PC-9 (cell line): ENCODE measurements around the gene LDAF1. TPM values are rescaled to one million over a fixed set of nuclear protein-coding genes. Genes with fewer than 3 reads are reported as not detected.

Experiments used
- BruUV-seq: library from RNA; stranded (reverse); fragments of 400-500 nt; replicated peaks from 2 replicates; lab custom pipeline; 2021; lab: Mats Ljungman, UMichigan
- CTCF ChIA-PET: fragments of 300-600 bp; sonication (Branson Sonifier 250); formaldehyde crosslinking; loops from one replicate; lab custom pipeline; 2022; ENCODE audit warnings: antibody characterized with exemption; lab: Charles Lee
- POLR2A ChIA-PET: fragments of 300-600 bp; sonication (Branson Sonifier 250); formaldehyde crosslinking; loops from one replicate; lab custom pipeline; 2022; ENCODE audit warnings: antibody characterized with exemption; ENCODE audit not compliant: unreplicated experiment; lab: Charles Lee
- DNase-seq, 2 experiments: peaks; one replicate each; pipeline versions ENCODE4 v3.0.0 to v3.0.0-alpha.2; 2015 to 2022; ENCODE audit warnings: mixed read lengths in 1 of 2
- H2AFZ ChIP-seq: fragments of 200-600 bp; sonication (generic); 2 replicates; pipeline ENCODE4 v1.8.1; 2017; ENCODE audit warnings: antibody characterized with exemption
- H3F3A ChIP-seq: fragments of 200-600 bp; sonication (generic); 2 replicates; pipeline ENCODE4 v1.8.1; 2017; ENCODE audit warnings: antibody characterized with exemption, mild to moderate bottlenecking, low read depth; ENCODE audit not compliant: insufficient read depth
- H3K27ac ChIP-seq: fragments of 200-600 bp; sonication (generic); 2 replicates; pipeline ENCODE4 v1.6.1; 2016; ENCODE audit warnings: mixed run types
- H3K27me3 ChIP-seq: fragments of 200-600 bp; sonication (generic); 2 replicates; pipeline ENCODE4 v1.6.1; 2016; ENCODE audit warnings: low read depth, mixed run types; ENCODE audit not compliant: insufficient read depth
- H3K36me3 ChIP-seq: fragments of 200-600 bp; sonication (generic); 2 replicates; pipeline ENCODE4 v1.6.1; 2016; ENCODE audit warnings: low read depth, mixed run types
- H3K4me1 ChIP-seq: fragments of 200-600 bp; sonication (generic); replicated peaks from 2 replicates; pipeline ENCODE4 v1.6.1; 2016; ENCODE audit warnings: mixed run types; ENCODE audit not compliant: insufficient read depth
- H3K4me2 ChIP-seq: fragments of 200-600 bp; sonication (generic); 2 replicates; pipeline ENCODE4 v1.6.1; 2017; ENCODE audit warnings: mixed run types
- H3K4me3 ChIP-seq: fragments of 200-600 bp; sonication (generic); 2 replicates; pipeline ENCODE4 v1.6.1; 2016; ENCODE audit warnings: mixed run types
- H3K79me2 ChIP-seq: fragments of 200-600 bp; sonication (generic); 2 replicates; pipeline ENCODE4 v1.6.1; 2017; ENCODE audit warnings: low read depth, mixed run types
- H3K9me2 ChIP-seq: fragments of 200-600 bp; sonication (generic); 2 replicates; pipeline ENCODE4 v1.8.1; 2017; ENCODE audit warnings: mild to moderate bottlenecking; ENCODE audit not compliant: insufficient read depth
- H3K9me3 ChIP-seq: fragments of 200-600 bp; sonication (generic); 2 replicates; pipeline ENCODE4 v1.8.1; 2016; ENCODE audit warnings: low read depth; ENCODE audit not compliant: insufficient read depth
- H4K20me1 ChIP-seq: fragments of 200-600 bp; sonication (generic); 2 replicates; pipeline ENCODE4 v1.8.1; 2017; ENCODE audit not compliant: insufficient read depth
- CTCF ChIP-seq: fragments of 200-600 bp; sonication (generic); conservative IDR thresholded peaks from 2 replicates; pipeline ENCODE4 v1.6.1; 2017; ENCODE audit warnings: mixed run types, antibody characterized with exemption, mild to moderate bottlenecking, moderate library complexity
- EZH2 ChIP-seq: fragments of 200-600 bp; sonication (generic); IDR thresholded peaks from 2 replicates; pipeline ENCODE4 v1.8.0; 2017; ENCODE audit warnings: antibody characterized with exemption, low read depth
- intact Hi-C: fragments of 100-400 bp; cut with micrococcal nuclease; formaldehyde crosslinking; loops from one replicate; pipeline ENCODE4 v1.10.0; 2022; ENCODE audit not compliant: unreplicated experiment
- total RNA-seq: library from RNA; stranded (reverse); gene quantifications from 2 replicates; pipeline ENCODE4 v1.2.3, GENCODE V29; 2021

Gene LDAF1
- total RNA-seq, 1 experiment from 2014 or later: 47.6 TPM

GRCh38 chr16:21208446-21209230 is 50.2 kb downstream of the LDAF1 start:
- Histone ChIP-seq H3K36me3 (no peaks in the 10 kb centered on the region), H3K4me3 (no peak overlapping the region), H3K79me2 (no peaks in the 10 kb centered on the region), H4K20me1 (no peaks in the 10 kb centered on the region), H3F3A (no peaks in the 10 kb centered on the region), H3K27ac (no peak overlapping the region), H3K4me1 (no peaks in the 10 kb centered on the region), H3K4me2 (no peak overlapping the region), H2AFZ (no peak overlapping the region), H3K9me2 (no peaks in the 10 kb centered on the region), H3K9me3 (no peaks in the 10 kb centered on the region), H3K27me3 (peaks cover 43% of the 10 kb centered on the region)
- ChIA-PET POLR2A (no interaction called here), CTCF (no interaction called here)
- intact Hi-C loops: no loop called here
- DNase-seq: no peak
- BruUV-seq: no TSS peak
- TF ChIP-seq CTCF (no peak), EZH2 (no peak)

GRCh38 chr16:21211486-21211885 is 53.0 kb downstream of the LDAF1 start, which contains the start of gene ZP2:
ZP2 (minus strand) TSS chr16:21211574; CDS start chr16:21211547, 27 bp downstream.
- ChIA-PET CTCF (no interaction called here), POLR2A (no interaction called here)
- no peaks in the 10 kb centered on the region for H3K9me3 ChIP-seq
- H3K4me2 ChIP-seq: no peak within 1 kb of the TSS
- DNase-seq: no peak
- no peak within 1 kb of the TSS for H2AFZ ChIP-seq
- H3K4me1 ChIP-seq: no peaks in the 10 kb centered on the region
- no peak within 1 kb of the TSS for H3K27ac ChIP-seq
- TF ChIP-seq CTCF: no peak
- TF ChIP-seq EZH2: no peak
- no peaks in the 10 kb centered on the region for H3K79me2 ChIP-seq
- H3F3A ChIP-seq: no peaks in the 10 kb centered on the region
- H3K27me3 ChIP-seq: peaks cover 51% of the 10 kb centered on the region
- H3K4me3 ChIP-seq: no peak within 1 kb of the TSS
- no TSS peak for BruUV-seq
- H4K20me1 ChIP-seq: no peaks in the 10 kb centered on the region
- no peaks in the 10 kb centered on the region for H3K9me2 ChIP-seq
- no peaks in the 10 kb centered on the region for H3K36me3 ChIP-seq
- intact Hi-C loops: no loop called here

GRCh38 chr16:21214086-21214485 is 55.6 kb downstream of the LDAF1 start:
- no peak for TF ChIP-seq EZH2
- no peak for TF ChIP-seq CTCF
- POLR2A ChIA-PET: no interaction called here
- Histone ChIP-seq H3K4me2 (no peak overlapping the region), H3K27me3 (peaks cover 47% of the 10 kb centered on the region), H3K9me2 (no peaks in the 10 kb centered on the region), H3F3A (no peaks in the 10 kb centered on the region), H2AFZ (no peak overlapping the region), H3K27ac (no peak overlapping the region), H3K36me3 (no peaks in the 10 kb centered on the region), H3K79me2 (no peaks in the 10 kb centered on the region), H3K4me1 (no peaks in the 10 kb centered on the region), H3K9me3 (no peaks in the 10 kb centered on the region), H4K20me1 (no peaks in the 10 kb centered on the region), H3K4me3 (no peak overlapping the region)
- intact Hi-C loops: no loop called here
- no peak for DNase-seq
- no TSS peak for BruUV-seq
- CTCF ChIA-PET: no interaction called here
